GM18505 (cell line): ENCODE results near the gene ARID1B.

Experiments used
- ATAC-seq: cut with Tn5 transposase; IDR thresholded peaks from one replicate; pipeline ENCODE4 v1.9.1; 2021; ENCODE audit not compliant: unreplicated experiment
- POLR2A ChIP-seq: IDR thresholded peaks from 4 replicates; pipeline ENCODE4 v1.6.1; 2011; ENCODE audit warnings: borderline replicate concordance; ENCODE audit not compliant: insufficient read depth, insufficient read length; ENCODE audit errors: extremely low read depth

ARID1B gene

GRCh38 chr6:156852147-156852857 is 75.1 kb downstream of the ARID1B start:
- TF ChIP-seq POLR2A, result no peak
- peak; percentile 57 for ATAC-seq

GRCh38 chr6:156852858-156853216 is 75.7 kb downstream of the ARID1B start:
- TF ChIP-seq POLR2A, result no peak
- no peak for ATAC-seq

DNA sequence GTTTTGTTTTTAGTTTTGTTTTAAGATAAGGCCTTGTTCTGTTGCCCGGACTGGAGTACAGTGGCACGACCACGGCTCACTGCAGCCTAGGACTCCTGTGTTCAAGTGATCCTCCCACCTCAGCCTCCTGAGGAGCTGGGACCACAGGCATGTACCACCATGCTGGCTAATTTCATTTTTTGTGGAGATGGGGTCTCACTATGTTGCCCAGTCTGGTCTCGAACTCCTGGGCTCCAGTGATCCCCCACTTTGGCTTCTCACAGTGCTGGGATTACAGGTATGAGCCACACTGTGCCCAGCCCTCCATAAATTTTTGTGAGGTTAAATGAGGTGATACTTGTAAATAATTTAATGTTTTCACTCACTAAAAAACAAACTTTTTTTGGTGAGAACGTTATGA is 76.6 kb downstream of the ARID1B start:
- TF ChIP-seq POLR2A, result no peak
- no peak for ATAC-seq

GRCh38 chr6:156854466-156855161 is 77.4 kb downstream of the ARID1B start:
- TF ChIP-seq POLR2A, result no peak
- no peak for ATAC-seq

DNA sequence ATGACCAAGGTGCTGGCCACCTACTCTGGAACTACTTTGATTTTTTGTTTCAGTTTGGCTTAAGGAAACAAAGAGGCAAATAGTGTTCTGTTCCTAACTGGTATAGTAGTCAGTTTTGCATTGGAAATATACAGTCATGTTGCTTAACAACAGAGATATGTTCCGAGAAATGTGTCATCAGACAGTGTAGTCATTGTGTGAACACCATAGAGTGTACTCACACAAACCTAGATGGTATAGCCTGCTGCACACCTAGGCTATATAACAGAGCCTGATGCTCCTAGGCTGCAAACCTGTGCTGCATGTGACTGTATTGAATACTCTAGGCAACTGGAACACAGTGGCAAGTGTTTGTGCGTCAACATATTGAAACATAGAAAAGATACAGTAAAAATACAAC is 80.4 kb downstream of the ARID1B start:
- no peak for ATAC-seq
- no peak for TF ChIP-seq POLR2A

DNA sequence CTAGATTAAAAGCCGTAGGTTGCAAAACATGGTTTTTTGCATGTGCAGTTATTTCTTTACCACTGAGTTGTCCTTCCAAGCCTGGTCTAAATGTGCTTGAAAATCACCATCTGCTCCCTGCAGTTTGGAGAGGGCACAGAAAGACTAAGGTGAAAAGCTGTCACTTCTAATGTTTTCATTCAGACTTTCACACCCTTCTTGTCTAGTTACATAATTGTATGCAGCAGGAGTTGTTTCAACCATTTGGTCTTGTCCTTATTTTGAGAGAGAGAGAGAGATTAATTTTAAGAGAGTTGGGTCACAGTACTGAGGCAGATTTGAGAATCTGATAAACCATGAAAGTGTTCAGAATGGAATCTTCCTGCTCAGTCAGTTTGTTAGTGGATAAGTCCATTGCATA is 82.5 kb downstream of the ARID1B start:
- no peak for ATAC-seq
- TF ChIP-seq POLR2A, result no peak

GRCh38 chr6:156862711-156863110 is 85.5 kb downstream of the ARID1B start:
- no peak for ATAC-seq
- no peak for TF ChIP-seq POLR2A

DNA sequence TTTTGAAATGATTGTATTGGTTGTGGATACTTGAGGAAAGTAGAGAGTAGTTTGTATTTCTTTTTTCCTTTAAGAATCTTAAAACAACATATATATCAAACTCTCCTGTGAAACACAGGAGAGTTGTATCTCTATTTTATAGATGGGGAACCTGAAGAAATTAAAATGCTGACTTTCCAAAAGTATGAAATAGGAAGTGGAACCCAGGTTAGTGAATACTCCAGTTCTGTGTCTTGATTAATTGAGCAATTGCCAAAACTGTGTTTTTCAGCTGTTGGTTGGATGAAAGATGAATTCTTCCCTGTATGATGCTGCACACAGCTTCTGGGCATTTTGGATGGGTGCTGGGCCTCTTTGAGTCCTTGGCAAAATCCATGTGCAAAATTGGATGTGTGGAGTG is 86.3 kb downstream of the ARID1B start:
- no peak for ATAC-seq
- no peak for TF ChIP-seq POLR2A

GRCh38 chr6:156864557-156864956 is 87.4 kb downstream of the ARID1B start:
- TF ChIP-seq POLR2A, result no peak
- ATAC-seq, result no peak

DNA sequence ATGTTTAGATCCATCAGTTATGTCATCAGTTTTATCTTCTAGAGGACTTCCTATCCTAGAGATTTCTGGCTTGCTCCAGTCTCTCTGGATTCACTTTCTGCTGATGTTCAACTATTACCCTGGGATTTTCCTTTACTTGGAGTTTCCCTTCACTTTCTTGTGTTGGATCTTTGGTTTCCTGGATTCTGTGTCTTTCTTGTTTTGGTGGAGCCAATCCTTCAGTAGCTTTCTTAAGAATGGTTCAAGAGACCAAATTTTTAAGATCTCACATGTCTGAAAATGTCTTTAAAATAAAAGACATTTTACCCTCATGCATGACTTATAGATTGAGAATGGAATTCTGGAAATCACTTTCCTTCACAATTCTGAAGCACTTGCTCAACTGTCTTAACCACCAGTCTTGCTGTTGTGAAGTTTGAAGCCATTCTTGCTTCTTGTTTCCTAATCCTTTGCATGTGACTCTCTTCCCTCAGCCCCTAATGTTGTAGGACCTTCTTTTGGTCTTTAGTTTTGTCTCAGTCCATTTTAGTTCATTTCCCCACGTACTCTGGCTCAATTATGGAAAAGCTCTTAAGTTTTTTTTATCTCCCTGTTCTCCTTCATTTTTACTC is 87.9 kb downstream of the ARID1B start:
- no peak for TF ChIP-seq POLR2A
- ATAC-seq, result no peak

- ATAC-seq, result no peak
- TF ChIP-seq POLR2A, result no peak
These were observed 89.2 kb downstream of the ARID1B start for GRCh38 chr6:156866220-156867015.

DNA sequence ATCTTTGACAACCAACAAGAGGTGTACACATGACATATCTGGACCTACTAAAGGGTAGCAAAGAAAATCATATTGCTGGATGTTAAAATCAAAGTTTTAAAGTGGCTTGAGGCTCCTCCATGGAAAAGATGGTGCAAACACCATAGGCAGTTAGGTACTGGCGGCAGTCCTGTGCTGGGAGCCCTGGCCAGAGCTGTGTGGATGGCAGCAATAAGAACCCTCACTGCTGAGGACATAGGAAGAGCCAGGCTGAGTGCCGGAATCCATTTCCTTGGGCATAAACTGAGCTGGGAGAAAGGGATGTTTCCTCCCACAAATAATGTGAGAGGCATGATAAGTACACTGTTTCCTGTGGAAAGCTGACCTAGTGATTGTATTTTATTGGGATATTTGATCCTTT is 89.9 kb downstream of the ARID1B start:
- ATAC-seq, result no peak
- no peak for TF ChIP-seq POLR2A

DNA sequence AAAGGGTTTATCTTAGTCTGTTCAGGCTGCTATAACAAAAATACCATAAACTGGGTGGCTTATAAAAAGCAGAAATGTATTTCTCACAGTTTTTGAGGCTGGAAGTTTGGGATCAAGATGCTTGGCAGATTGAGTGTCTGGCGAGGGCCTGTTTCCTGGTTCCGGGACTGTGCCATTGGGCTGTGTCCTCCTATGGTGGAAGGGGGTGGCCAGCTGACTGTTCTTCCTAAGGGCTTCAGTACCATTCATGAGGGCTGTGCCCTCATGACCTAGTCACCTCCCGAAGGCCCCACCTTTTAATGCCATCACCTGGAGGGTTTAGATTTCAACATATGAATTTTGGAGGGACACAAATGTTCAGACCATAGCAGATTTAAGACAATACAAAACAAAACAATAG is 91.2 kb downstream of the ARID1B start:
- no peak for TF ChIP-seq POLR2A
- ATAC-seq, result no peak
